HG03378 (cell line): ENCODE data around the gene ROR1.
A peak's percentile ranks its signal among the peaks of the same experiment; 100 is the strongest.

Experiments used
- ATAC-seq: cut with Tn5 transposase; IDR thresholded peaks from one replicate; pipeline ENCODE4 v1.9.1; 2021; ENCODE audit warnings: mild to moderate bottlenecking, moderate library complexity; ENCODE audit not compliant: unreplicated experiment

The ROR1 gene

DNA sequence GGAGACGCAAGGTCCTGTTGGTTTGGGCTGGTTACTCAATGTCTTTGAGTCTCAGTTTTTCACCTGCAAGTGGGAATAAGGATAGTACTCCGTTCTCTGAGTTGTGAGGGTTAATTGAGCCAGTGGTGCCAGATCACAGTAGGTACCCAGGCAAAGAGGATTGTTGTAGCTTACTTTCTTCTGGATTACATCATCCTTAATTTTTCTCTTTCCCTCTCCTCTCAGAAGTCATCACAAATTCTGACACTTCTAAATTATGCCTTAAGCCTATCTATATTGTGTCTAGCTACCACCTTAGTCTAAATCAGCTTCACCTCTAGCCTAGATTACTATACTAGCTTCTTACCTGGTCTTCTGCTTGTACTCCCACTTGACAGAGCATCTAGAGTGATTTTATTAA, 149.5 kb downstream of the ROR1 start:
- ATAC-seq: no peak

GRCh38 chr1:63924600-63924999, 150.8 kb downstream of the ROR1 start:
- no peak for ATAC-seq

- ATAC-seq: no peak
These were observed 154.6 kb downstream of the ROR1 start for GRCh38 chr1:63928186-63929105.

- no peak for ATAC-seq
These were observed 155.3 kb downstream of the ROR1 start for GRCh38 chr1:63929106-63929478.

DNA sequence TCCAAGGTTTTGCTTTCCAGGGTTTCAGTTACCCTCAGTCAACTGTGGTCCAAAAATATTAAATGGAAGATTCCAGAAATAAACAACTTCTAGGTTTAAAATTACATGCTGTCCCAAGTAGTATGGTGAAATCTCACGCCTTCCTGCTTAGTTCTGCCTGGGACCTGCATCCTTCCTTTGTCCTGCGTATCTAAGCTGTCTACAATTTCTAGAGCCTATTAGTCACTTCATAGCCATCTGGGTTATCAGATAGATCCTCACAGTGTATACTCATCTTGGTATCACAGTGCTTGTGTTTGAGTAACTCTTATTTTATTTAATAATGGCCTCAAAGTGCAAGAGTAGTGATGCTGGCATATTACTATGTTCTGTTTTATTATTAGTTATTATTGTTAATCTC, 157.7 kb downstream of the ROR1 start:
- ATAC-seq: no peak

GRCh38 chr1:63934697-63935096, 160.9 kb downstream of the ROR1 start:
- ATAC-seq: no peak

DNA sequence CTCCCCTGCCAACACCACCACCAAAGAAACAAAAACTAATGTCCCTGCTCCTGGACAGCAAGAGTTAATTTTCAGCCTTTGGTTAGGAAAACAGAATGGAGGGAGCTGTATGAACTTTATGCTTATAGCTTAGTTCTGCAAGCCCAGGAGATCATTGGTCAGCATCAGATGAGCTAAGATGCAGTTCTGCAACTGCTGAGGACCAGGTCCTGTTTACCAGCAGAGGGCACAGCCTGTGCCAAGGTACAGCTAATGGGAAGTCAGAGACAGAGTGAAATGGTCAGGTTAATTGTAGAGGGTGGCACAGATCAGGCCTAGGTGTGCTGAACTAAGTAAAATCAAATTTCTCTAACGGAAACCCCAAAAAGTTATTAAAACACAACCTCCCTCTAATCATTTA, 161.3 kb downstream of the ROR1 start:
- no peak for ATAC-seq

- ATAC-seq: peak; percentile 89
These were observed 161.7 kb downstream of the ROR1 start for GRCh38 chr1:63935553-63935952.

- ATAC-seq: no peak
These were observed 162.5 kb downstream of the ROR1 start for GRCh38 chr1:63936276-63936675.

DNA sequence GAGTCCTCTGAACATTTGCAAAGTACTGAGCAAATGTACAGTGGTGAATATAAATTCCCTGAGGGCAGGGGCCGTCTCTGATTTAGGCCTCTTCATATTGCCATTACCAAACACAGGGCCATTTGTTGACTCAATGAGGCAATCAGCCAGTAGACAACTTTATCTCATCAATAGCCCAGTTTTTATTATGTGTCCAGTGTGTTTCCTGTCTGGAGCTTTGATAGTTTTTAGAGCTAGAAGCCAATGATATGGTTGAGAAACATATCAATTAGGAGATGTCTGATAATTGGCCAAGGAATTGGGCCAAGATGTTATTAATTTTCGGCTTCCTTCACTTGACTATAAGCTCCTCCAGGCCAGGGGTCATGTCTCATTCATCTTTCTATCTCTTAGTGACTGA, 163.0 kb downstream of the ROR1 start:
- ATAC-seq: no peak

GRCh38 chr1:63937461-63938022, 163.7 kb downstream of the ROR1 start:
- ATAC-seq: no peak

- no peak for ATAC-seq
These were observed 166.6 kb downstream of the ROR1 start for GRCh38 chr1:63940440-63940839.

DNA sequence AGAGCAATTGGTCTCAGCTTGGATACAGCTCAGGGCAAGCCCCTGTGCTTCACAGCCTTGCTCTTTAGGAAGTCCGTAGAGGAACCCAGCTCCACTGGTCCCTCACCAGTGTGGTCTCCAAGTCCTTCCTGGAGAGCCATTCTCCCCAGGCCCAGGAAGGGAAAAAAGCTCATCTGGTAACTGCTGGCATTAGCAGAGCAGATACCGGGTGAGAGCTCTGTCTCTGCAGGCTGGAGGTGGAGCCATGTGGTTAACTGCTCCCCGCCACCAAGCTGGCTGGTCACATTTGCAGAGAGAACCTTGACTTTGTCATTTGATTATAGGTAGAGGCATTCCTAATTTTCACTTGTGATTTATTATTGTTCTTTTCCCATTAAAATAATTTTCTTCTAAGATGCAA, 169.6 kb downstream of the ROR1 start:
- ATAC-seq: no peak

DNA sequence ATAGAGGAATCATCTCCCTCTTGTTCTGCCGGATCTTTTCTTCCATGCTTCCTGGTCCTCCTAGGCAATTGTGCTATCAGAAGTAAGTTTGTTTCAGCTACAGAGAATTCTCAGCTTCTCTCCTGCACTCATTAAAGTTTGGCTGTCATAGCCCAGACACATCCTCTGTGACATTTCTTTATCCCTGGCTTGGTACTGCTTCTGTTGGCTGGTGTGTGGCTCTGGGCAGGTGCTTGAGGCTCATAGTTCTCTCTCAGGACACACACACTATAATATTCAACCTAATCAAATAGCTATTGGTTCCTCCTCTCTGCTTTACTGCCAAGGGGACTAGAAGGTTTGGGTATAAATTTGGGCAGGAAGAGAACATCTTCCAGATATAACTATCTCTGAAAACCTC, 172.1 kb downstream of the ROR1 start:
- no peak for ATAC-seq

GRCh38 chr1:63946866-63947491, 173.2 kb downstream of the ROR1 start:
- ATAC-seq: no peak

- ATAC-seq: no peak
These were observed 174.1 kb downstream of the ROR1 start for GRCh38 chr1:63947904-63948303.

DNA sequence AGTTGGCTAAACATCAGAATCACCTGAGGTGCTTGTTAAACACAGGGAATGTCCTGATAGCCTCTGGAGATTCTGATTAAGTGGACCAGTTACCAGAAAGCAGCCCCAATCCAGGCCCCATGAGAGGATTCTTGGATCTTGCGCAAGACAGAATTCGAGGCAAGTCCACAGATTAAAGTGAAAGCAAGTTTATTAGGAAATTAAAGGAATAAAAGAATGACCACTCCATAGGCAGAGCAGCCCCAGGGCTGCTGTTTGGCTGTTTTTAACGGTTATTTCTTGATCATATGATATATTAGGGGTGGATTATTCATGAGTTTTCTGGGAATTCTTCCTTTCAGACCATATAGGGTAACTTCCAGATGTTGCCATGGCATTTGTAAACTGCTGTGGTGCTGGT, 176.2 kb downstream of the ROR1 start:
- ATAC-seq: no peak

GRCh38 chr1:63951059-63951946, 177.5 kb downstream of the ROR1 start:
- no peak for ATAC-seq

DNA sequence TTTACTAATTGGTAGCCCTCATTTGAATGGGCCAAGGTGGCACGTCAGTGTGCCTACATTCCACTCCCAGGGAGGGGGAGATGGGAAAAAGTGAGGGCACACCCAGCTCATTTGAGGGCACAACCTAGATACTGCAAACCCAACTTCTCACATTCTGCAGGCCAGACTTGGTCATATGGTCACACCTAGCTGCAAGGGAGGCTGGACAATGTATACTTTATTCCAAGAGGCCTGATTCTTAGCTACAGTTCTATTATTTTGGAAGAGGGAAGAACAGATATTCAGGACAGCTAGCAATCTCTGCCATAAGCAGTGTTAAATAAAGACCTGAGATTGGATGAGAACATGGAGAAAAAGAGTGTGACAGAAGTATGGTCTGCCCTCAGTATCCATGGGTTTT, 180.4 kb downstream of the ROR1 start:
- no peak for ATAC-seq

DNA sequence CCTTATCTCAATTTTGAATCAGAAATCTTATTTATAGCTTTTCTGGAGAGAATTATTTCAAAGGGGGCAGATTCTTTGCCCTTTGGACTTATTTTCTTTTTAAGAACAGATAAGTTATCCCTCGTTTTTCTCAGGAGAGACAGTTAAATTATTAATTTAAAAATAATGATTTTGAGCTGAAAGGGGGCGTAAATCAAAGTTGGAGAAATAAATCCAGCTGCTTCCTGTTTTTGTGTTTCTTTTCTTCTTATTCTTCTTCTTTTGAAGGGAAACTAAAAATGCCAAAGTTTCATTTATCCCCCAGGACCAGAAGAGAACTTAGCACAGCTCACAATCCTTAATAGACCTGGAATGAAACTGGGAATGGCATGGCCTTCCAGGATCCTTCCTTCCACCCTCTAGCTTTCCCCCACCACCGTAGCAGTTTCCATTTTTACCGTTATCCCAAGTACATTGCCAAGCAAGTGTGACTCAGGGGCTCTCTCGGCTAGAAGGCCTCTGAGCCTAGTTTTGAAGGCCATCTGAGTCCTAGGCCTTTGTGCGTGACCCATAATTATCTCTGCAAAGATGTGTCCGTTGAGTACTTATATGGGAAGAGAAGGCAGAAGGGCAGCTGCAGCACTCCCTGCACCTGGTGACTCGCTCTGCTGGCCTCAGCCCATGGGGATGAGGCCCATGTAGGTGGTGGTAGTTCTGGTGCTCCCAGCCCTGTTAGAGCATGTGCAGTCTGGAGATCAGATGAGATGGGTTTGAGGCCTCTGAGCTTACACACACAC, 181.7 kb downstream of the ROR1 start:
- no peak for ATAC-seq
